IMR-90 (cell line): Measurements from ENCODE around the gene KRT6B. TPM values are rescaled to one million over a fixed set of nuclear protein-coding genes. Genes with fewer than 3 reads are reported as not detected.

Experiments
- ATAC-seq: fragments of 200-7000 bp; cut with Tn5 transposase; 2 replicates; pipeline ENCODE4 v1.9.1; 2020; ENCODE audit warnings: low read depth, mild to moderate bottlenecking, moderate library complexity
- BruUV-seq: library from RNA; stranded (reverse); fragments of 400-500 nt; replicated peaks from 2 replicates; lab custom pipeline; 2021; lab: Mats Ljungman, UMichigan
- CTCF ChIA-PET: fragments of 300-600 bp; formaldehyde crosslinking; extraction: SDS; loops from one replicate; lab custom pipeline; 2021; ENCODE audit warnings: antibody characterized with exemption; lab: Yijun Ruan, JAX
- POLR2A ChIA-PET: fragments of 300-600 bp; sonication (Branson Sonifier 250); formaldehyde crosslinking; loops from one replicate; lab custom pipeline; 2022; ENCODE audit warnings: antibody characterized with exemption; ENCODE audit not compliant: unreplicated experiment; lab: Charles Lee
- DNase-seq: peaks from one replicate; pipeline ENCODE4 v3.0.0; 2013
- H2AFZ ChIP-seq: replicated peaks from 2 replicates; pipeline ENCODE3; 2013; ENCODE audit warnings: low read length, mild to moderate bottlenecking; ENCODE audit not compliant: poor library complexity
- H2AK5ac ChIP-seq: 2 replicates; pipeline ENCODE4 v1.6.1; 2013; ENCODE audit warnings: low read depth, low read length, inconsistent platforms
- H2AK9ac ChIP-seq: replicated peaks from 2 replicates; pipeline ENCODE3; 2013; ENCODE audit warnings: mild to moderate bottlenecking, low read depth, low read length, moderate library complexity; ENCODE audit not compliant: poor library complexity
- H2BK120ac ChIP-seq: 2 replicates; pipeline ENCODE4 v1.6.1; 2013; ENCODE audit warnings: low read depth, low read length, inconsistent platforms
- H2BK15ac ChIP-seq: 3 replicates; pipeline ENCODE4 v1.6.1; 2013; ENCODE audit warnings: low read depth, low read length, inconsistent platforms
- H2BK20ac ChIP-seq: 2 replicates; pipeline ENCODE4 v1.6.1; 2013; ENCODE audit warnings: low read depth, mild to moderate bottlenecking, inconsistent platforms, low read length, moderate library complexity
- H2BK5ac ChIP-seq: 2 replicates; pipeline ENCODE4 v1.6.1; 2013; ENCODE audit warnings: mild to moderate bottlenecking, low read depth, low read length, inconsistent platforms; ENCODE audit not compliant: poor library complexity, severe bottlenecking
- H3K14ac ChIP-seq: replicated peaks from 2 replicates; pipeline ENCODE4 v1.6.1; 2013; ENCODE audit warnings: low read depth, low read length, inconsistent platforms
- H3K18ac ChIP-seq: 2 replicates; pipeline ENCODE4 v1.6.1; 2013; ENCODE audit warnings: low read depth, low read length, control low read depth
- H3K23ac ChIP-seq: 2 replicates; pipeline ENCODE4 v1.6.1; 2013; ENCODE audit warnings: low read depth, low read length, inconsistent platforms
- H3K27ac ChIP-seq: 2 replicates; pipeline ENCODE4 v1.5.1; 2013; ENCODE audit warnings: mild to moderate bottlenecking, control low read depth, low read length; ENCODE audit not compliant: insufficient read depth
- H3K27me3 ChIP-seq: 2 replicates; pipeline ENCODE4 v1.6.1; 2013; ENCODE audit warnings: low read length; ENCODE audit not compliant: control insufficient read depth, insufficient read depth
- H3K36me3 ChIP-seq: 2 replicates; pipeline ENCODE4 v1.6.1; 2013; ENCODE audit warnings: low read length, mixed read lengths; ENCODE audit not compliant: control insufficient read depth, insufficient read depth
- H3K4ac ChIP-seq: 2 replicates; pipeline ENCODE4 v1.6.1; 2013; ENCODE audit warnings: low read depth, low read length, inconsistent platforms
- H3K4me1 ChIP-seq: 2 replicates; pipeline ENCODE4 v1.6.1; 2013; ENCODE audit warnings: low read length, mixed read lengths; ENCODE audit not compliant: control insufficient read depth, insufficient read depth
- H3K4me2 ChIP-seq: 2 replicates; pipeline ENCODE4 v1.6.1; 2013; ENCODE audit warnings: low read depth, mild to moderate bottlenecking, control low read depth, low read length, moderate library complexity
- H3K4me3 ChIP-seq: 2 replicates; pipeline ENCODE4 v1.5.1; 2013; ENCODE audit warnings: low read depth, mild to moderate bottlenecking, control low read depth, low read length, moderate library complexity; ENCODE audit not compliant: insufficient read depth
- H3K56ac ChIP-seq: 2 replicates; pipeline ENCODE4 v1.6.1; 2013; ENCODE audit warnings: low read length, inconsistent platforms; ENCODE audit not compliant: insufficient read depth; ENCODE audit errors: extremely low read depth
- H3K79me1 ChIP-seq, 2 experiments: 2 replicates each; pipeline ENCODE4 v1.6.1; 2013; ENCODE audit warnings: low read length in 2 of 2, inconsistent platforms in 1 of 2, low read depth in 1 of 2
- H3K9ac ChIP-seq: 2 replicates; pipeline ENCODE4 v1.6.1; 2013; ENCODE audit warnings: low read depth, low read length, control low read depth
- H3K9me1 ChIP-seq: 2 replicates; pipeline ENCODE4 v1.6.1; 2013; ENCODE audit warnings: low read length, inconsistent platforms; ENCODE audit not compliant: insufficient read depth
- H3K9me3 ChIP-seq: 2 replicates; pipeline ENCODE4 v1.6.1; 2013; ENCODE audit warnings: low read length; ENCODE audit not compliant: control insufficient read depth, insufficient read depth
- H4K20me1 ChIP-seq: 2 replicates; pipeline ENCODE4 v1.6.1; 2013; ENCODE audit warnings: low read length, inconsistent platforms; ENCODE audit not compliant: insufficient read depth
- H4K5ac ChIP-seq: 2 replicates; pipeline ENCODE4 v1.6.1; 2013; ENCODE audit warnings: mild to moderate bottlenecking, low read depth, low read length, control low read depth
- H4K8ac ChIP-seq, 2 experiments: 2 replicates each; pipeline ENCODE4 v1.6.1; 2013; ENCODE audit warnings: low read depth in 2 of 2, low read length in 2 of 2, control low read depth in 1 of 2, inconsistent platforms in 1 of 2
- H4K91ac ChIP-seq: 2 replicates; pipeline ENCODE4 v1.6.1; 2013; ENCODE audit warnings: low read depth, low read length, inconsistent platforms; ENCODE audit not compliant: insufficient read depth
- BHLHE40 ChIP-seq: fragments of 150-350 bp; IDR thresholded peaks from 2 replicates; pipeline ENCODE4 v1.6.1; 2016; ENCODE audit warnings: mild to moderate bottlenecking, low read depth, low read length
- CEBPB ChIP-seq: IDR thresholded peaks from 2 replicates; pipeline ENCODE4 v1.6.1; 2012; ENCODE audit warnings: low read depth, low read length, improper control_type of control experiment
- CTCF ChIP-seq: conservative IDR thresholded peaks from 2 replicates; pipeline ENCODE4 v1.5.1; 2012; ENCODE audit warnings: mild to moderate bottlenecking, low read depth, low read length, improper control_type of control experiment
- MAFK ChIP-seq: IDR thresholded peaks from 2 replicates; pipeline ENCODE4 v1.6.1; 2012; ENCODE audit warnings: low read depth, low read length, improper control_type of control experiment
- MXI1 ChIP-seq: IDR thresholded peaks from 2 replicates; pipeline ENCODE4 v1.6.1; 2012; ENCODE audit warnings: low read depth, mild to moderate bottlenecking, low read length, moderate library complexity, borderline replicate concordance
- POLR2A ChIP-seq: IDR thresholded peaks from 2 replicates; pipeline ENCODE4 v1.6.1; 2012; ENCODE audit warnings: mild to moderate bottlenecking, low read depth, low read length
- RAD21 ChIP-seq: IDR thresholded peaks from 2 replicates; pipeline ENCODE4 v1.6.1; 2012; ENCODE audit warnings: low read length, improper control_type of control experiment
- RFX5 ChIP-seq: IDR thresholded peaks from 2 replicates; pipeline ENCODE4 v1.8.0; 2012; ENCODE audit warnings: low read depth, mild to moderate bottlenecking, low read length, moderate library complexity
- USF2 ChIP-seq: fragments of 150-350 bp; IDR thresholded peaks from 2 replicates; pipeline ENCODE4 v1.6.1; 2017; ENCODE audit warnings: mild to moderate bottlenecking, antibody characterized with exemption, low read length, low read depth
- WGBS, 2 experiments: methylation state at CpG; one replicate each; pipeline versions ENCODE4 v1.1.5 to v1.1.7; 2013; ENCODE audit warnings: missing lambda C conversion rate in 2 of 2; ENCODE audit not compliant: insufficient read length in 1 of 2; ENCODE audit errors: extremely low coverage in 2 of 2; 5-methylcytosine and 5-hydroxymethylcytosine counted together
- dilution Hi-C: fragments of 300-500 bp; cut with HindIII; formaldehyde crosslinking; loops from one replicate; pipeline ENCODE4 v1.14.3; 2018; ENCODE audit warnings: low sequenced_read_pairs; ENCODE audit not compliant: unreplicated experiment
- in situ Hi-C: fragments of 300-500 bp; cut with MboI; formaldehyde crosslinking; loops from 3 replicates; pipeline ENCODE4 v1.14.3; 2019; ENCODE audit warnings: low sequenced_read_pairs, inconsistent platforms, mixed read lengths
- intact Hi-C: fragments of 100-400 bp; cut with micrococcal nuclease; formaldehyde crosslinking; loops from 2 replicates; pipeline ENCODE4 v1.10.0; 2022
- polyA plus RNA-seq, 3 experiments: library from polyadenylated mRNA; depleted of rRNA; stranded (reverse); fragments of >200 nt; gene quantifications; 2 replicates each; pipeline ENCODE4 v1.2.3, GENCODE V29; 2012; ENCODE audit warnings: low replicate concordance in 1 of 3
- total RNA-seq: library from RNA; depleted of rRNA; stranded (reverse); fragments of >200 nt; gene quantifications from 2 replicates; pipeline ENCODE4 v1.2.3, GENCODE V29; 2012

KRT6B gene
- total and polyA plus RNA-seq, 2 of the 4 experiments (the other 2 are of a cell fraction) = not detected

GRCh38 chr12:52401526-52401925 is 50.4 kb downstream of the KRT6B start:
- H2BK15ac ChIP-seq = no peak overlapping the region
- no peaks in the 10 kb centered on the region for H3K36me3 ChIP-seq
- CTCF ChIA-PET = no interaction called here
- no peak overlapping the region for H2BK120ac ChIP-seq
- no peaks in the 10 kb centered on the region for H3K9me1 ChIP-seq
- peaks cover 54% of the 10 kb centered on the region for H3K27me3 ChIP-seq
- no peaks in the 10 kb centered on the region for H3K9me3 ChIP-seq
- no peak overlapping the region for H2AK9ac ChIP-seq
- H3K18ac ChIP-seq = no peak overlapping the region
- no peak for TF ChIP-seq BHLHE40
- no peak for TF ChIP-seq MXI1
- no peak for TF ChIP-seq RFX5
- TF ChIP-seq USF2 = no peak
- TF ChIP-seq RAD21 = no peak
- TF ChIP-seq MAFK = no peak
- no peak for TF ChIP-seq POLR2A
- TF ChIP-seq CTCF = no peak
- no peak for TF ChIP-seq CEBPB
- no peak overlapping the region for H2BK5ac ChIP-seq
- H4K20me1 ChIP-seq = no peaks in the 10 kb centered on the region
- H3K4me3 ChIP-seq = no peak overlapping the region
- no TSS peak for BruUV-seq
- no peak overlapping the region for H3K14ac ChIP-seq
- no peak overlapping the region for H4K5ac ChIP-seq
- ATAC-seq (no peak), DNase-seq (no peak)
- H3K27ac ChIP-seq = no peak overlapping the region
- H4K91ac ChIP-seq = no peak overlapping the region
- no peak overlapping the region for H2BK20ac ChIP-seq
- H3K79me1 ChIP-seq = no peaks in the 10 kb centered on the region
- intact Hi-C loops (no loop called here), dilution Hi-C loops (no loop called here), in situ Hi-C loops (no loop called here)
- H3K56ac ChIP-seq = no peak overlapping the region
- no peak overlapping the region for H2AFZ ChIP-seq
- no peak overlapping the region for H3K9ac ChIP-seq
- H4K8ac ChIP-seq = no peak overlapping the region
- H3K4ac ChIP-seq = no peak overlapping the region
- POLR2A ChIA-PET = no interaction called here
- no peak overlapping the region for H3K4me2 ChIP-seq
- H3K4me1 ChIP-seq = no peaks in the 10 kb centered on the region
- no peak overlapping the region for H3K23ac ChIP-seq
- H2AK5ac ChIP-seq = no peak overlapping the region
- no CpG with 5 or more reads among the region's 5 CpGs for WGBS, 2 experiments
